Measurements from ENCODE around the gene RBM4B. TPM values are rescaled to one million over a fixed set of nuclear protein-coding genes. Genes with fewer than 3 reads are reported as not detected.
A peak's percentile ranks its signal among the peaks of the same experiment; 100 is the strongest.

RBM4B gene
- total and polyA plus RNA-seq, 2 donors = 17.9 to 18.2 TPM

DNA sequence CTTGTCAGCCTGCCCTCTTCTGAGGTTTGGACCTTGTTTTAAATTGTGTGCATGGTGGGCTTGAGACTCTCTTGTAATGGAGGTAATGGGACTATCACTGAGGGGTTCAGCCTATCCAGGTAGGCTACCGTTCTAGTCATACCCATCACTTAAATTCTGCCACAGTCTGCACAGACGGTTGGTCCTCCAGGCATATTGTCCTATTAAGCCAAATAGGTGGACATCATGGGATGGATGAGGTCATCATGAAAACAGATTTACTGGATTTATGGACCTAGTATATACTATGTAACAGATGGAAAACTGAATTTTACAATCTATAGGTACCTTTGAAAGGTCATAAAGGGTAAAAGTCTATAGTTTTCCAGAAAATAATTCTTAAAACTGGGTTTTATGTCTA lies 48.3 kb downstream of the RBM4B start:
- H3K36me3 ChIP-seq (ENCODE audit: control insufficient read depth in 2 of 2, insufficient read depth in 2 of 2, low read length in 1 of 2) = peaks cover 65 to 89% of the 10 kb centered on the region in 2 donors
- no peak overlapping the region for H3K4me3 ChIP-seq (ENCODE audit: low read length in 2 of 2)
- H3K4me1 ChIP-seq (ENCODE audit: control insufficient read depth in 2 of 2, insufficient read depth in 2 of 2, low read length in 2 of 2) = no peaks in the 10 kb centered on the region
- H3K27me3 ChIP-seq (ENCODE audit: control insufficient read depth in 2 of 2, insufficient read depth in 1 of 2, low read length in 1 of 2) = no peaks in the 10 kb centered on the region
- no peak for DNase-seq (ENCODE audit: low read depth in 6 of 9, low spot score in 9 of 9)
- WGBS = 100% methylated on average over 2 of the region's 2 CpGs
- H3K9me3 ChIP-seq (ENCODE audit: control insufficient read depth in 2 of 2, insufficient read depth in 1 of 2, low read length in 1 of 2) = no peaks in the 10 kb centered on the region
- no peak overlapping the region for H3K27ac ChIP-seq (ENCODE audit: low read depth in 1 of 2, low read length in 1 of 2)

DNA sequence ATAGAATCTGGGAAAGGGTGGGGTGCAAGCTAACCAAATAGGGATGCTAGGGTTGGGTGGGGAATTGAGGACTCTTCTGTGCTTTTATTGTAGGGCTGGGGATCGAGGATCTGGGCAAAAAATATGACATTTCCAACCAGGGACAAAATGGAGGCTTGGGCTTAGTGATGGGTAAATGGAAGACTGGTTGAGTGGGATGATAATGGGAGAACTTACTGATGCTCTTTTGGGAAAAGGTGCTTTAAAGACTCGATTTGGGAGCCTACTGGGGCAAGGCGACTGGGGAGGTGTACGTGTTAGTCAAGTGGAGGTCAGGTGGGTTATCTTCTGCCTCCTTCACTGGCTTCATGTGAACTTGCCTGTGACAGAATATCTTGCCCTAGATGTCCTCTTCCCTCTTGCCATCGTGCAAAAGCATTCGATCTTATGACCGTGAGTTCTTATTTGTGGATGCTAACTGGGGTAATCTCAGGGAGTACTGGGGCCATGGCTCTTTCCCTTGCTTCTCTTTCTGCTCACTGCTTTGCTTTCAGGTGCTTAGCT lies 49.6 kb downstream of the RBM4B start:
- no peak for DNase-seq (ENCODE audit: low read depth in 6 of 9, low spot score in 9 of 9)
- Histone ChIP-seq H3K4me3 (ENCODE audit: low read length in 2 of 2) (no peak overlapping the region), H3K4me1 (ENCODE audit: control insufficient read depth in 2 of 2, insufficient read depth in 2 of 2, low read length in 2 of 2) (no peaks in the 10 kb centered on the region), H3K36me3 (ENCODE audit: control insufficient read depth in 2 of 2, insufficient read depth in 2 of 2, low read length in 1 of 2) (peaks cover 73 to 90% of the 10 kb centered on the region in 2 donors), H3K9me3 (ENCODE audit: control insufficient read depth in 2 of 2, insufficient read depth in 1 of 2, low read length in 1 of 2) (no peaks in the 10 kb centered on the region), H3K27me3 (ENCODE audit: control insufficient read depth in 2 of 2, insufficient read depth in 1 of 2, low read length in 1 of 2) (no peaks in the 10 kb centered on the region), H3K27ac (ENCODE audit: low read depth in 1 of 2, low read length in 1 of 2) (no peak overlapping the region)
- 98% methylated on average over 7 of the region's 7 CpGs for WGBS

DNA sequence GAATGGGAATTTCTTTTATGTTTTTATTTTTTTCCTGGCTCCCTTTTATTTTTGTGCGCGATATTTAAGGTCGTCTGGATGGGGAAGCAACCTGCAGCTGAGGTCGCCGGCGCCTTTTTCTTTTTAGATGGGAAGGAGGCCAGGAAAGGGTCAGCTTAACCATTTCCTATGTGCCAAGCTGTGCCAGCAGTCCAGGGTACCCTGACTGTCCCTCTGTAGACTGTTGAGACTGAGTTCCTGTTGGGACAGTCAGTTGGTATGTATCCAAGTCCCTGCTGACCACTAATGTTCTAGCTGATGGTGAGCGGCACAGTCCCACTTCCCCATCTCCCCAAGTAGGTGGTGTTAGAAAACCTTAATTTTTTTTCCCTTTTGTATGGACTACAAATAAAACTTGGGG lies 50.8 kb downstream of the RBM4B start:
- H3K4me1 ChIP-seq (ENCODE audit: control insufficient read depth in 2 of 2, insufficient read depth in 2 of 2, low read length in 2 of 2) = no peaks in the 10 kb centered on the region
- no peak overlapping the region for H3K4me3 ChIP-seq (ENCODE audit: low read length in 2 of 2)
- 95% methylated on average over 7 of the region's 7 CpGs for WGBS
- H3K27me3 ChIP-seq (ENCODE audit: control insufficient read depth in 2 of 2, insufficient read depth in 1 of 2, low read length in 1 of 2) = no peaks in the 10 kb centered on the region
- H3K27ac ChIP-seq (ENCODE audit: low read depth in 1 of 2, low read length in 1 of 2) = no peak overlapping the region
- no peaks in the 10 kb centered on the region for H3K9me3 ChIP-seq (ENCODE audit: control insufficient read depth in 2 of 2, insufficient read depth in 1 of 2, low read length in 1 of 2)
- H3K36me3 ChIP-seq (ENCODE audit: control insufficient read depth in 2 of 2, insufficient read depth in 2 of 2, low read length in 1 of 2) = peaks cover 80 to 91% of the 10 kb centered on the region in 2 donors
- DNase-seq (ENCODE audit: low read depth in 6 of 9, low spot score in 9 of 9) = no peak

DNA sequence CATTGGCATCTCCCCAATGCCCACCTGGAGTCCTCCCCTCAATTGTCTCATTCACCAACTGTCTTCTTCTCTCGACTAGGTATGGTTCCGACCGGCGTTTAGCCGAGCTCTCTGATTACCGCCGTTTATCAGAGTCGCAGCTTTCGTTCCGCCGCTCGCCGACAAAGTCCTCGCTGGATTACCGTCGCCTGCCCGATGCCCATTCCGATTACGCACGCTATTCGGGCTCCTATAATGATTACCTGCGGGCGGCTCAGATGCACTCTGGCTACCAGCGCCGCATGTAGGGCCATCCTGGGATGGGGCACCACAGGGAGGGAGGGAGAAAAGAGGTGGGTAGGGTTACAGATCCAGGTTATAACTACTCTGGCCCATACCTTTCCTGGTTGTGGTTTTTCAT lies 51.3 kb downstream of the RBM4B start:
- Histone ChIP-seq H3K36me3 (ENCODE audit: control insufficient read depth in 2 of 2, insufficient read depth in 2 of 2, low read length in 1 of 2) (peaks cover 80 to 94% of the 10 kb centered on the region in 2 donors), H3K4me1 (ENCODE audit: control insufficient read depth in 2 of 2, insufficient read depth in 2 of 2, low read length in 2 of 2) (peaks cover 0 to 1% of the 10 kb centered on the region in 2 donors), H3K27ac (ENCODE audit: low read depth in 1 of 2, low read length in 1 of 2) (no peak overlapping the region), H3K4me3 (ENCODE audit: low read length in 2 of 2) (no peak overlapping the region), H3K9me3 (ENCODE audit: control insufficient read depth in 2 of 2, insufficient read depth in 1 of 2, low read length in 1 of 2) (no peaks in the 10 kb centered on the region), H3K27me3 (ENCODE audit: control insufficient read depth in 2 of 2, insufficient read depth in 1 of 2, low read length in 1 of 2) (no peaks in the 10 kb centered on the region)
- 98% methylated on average over 25 of the region's 25 CpGs for WGBS
- no peak for DNase-seq (ENCODE audit: low read depth in 6 of 9, low spot score in 9 of 9)

DNA sequence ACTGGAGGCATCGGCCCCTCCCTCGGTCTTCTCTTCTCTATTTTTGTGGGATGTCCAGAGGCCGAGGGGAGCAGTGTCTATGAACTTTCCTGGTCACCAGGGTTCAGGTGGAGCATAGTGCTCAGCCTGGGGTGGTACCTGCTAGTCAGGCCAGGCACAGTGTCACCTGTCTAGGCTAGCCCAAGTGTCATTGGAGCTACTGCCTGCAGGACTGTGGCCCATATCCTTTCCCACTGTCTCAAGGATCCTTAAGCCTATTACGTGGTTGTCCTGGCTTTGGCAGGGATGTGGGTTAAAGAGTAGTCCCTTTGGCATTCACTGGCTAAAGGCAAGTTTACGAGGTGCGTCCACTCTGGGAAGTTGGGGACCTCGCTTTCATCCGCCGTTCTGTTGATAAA lies 51.9 kb downstream of the RBM4B start:
- Histone ChIP-seq H3K9me3 (ENCODE audit: control insufficient read depth in 2 of 2, insufficient read depth in 1 of 2, low read length in 1 of 2) (no peaks in the 10 kb centered on the region), H3K36me3 (ENCODE audit: control insufficient read depth in 2 of 2, insufficient read depth in 2 of 2, low read length in 1 of 2) (peaks cover 80 to 99% of the 10 kb centered on the region in 2 donors), H3K27me3 (ENCODE audit: control insufficient read depth in 2 of 2, insufficient read depth in 1 of 2, low read length in 1 of 2) (no peaks in the 10 kb centered on the region), H3K4me1 (ENCODE audit: control insufficient read depth in 2 of 2, insufficient read depth in 2 of 2, low read length in 2 of 2) (peaks cover 3 to 4% of the 10 kb centered on the region in 2 donors), H3K4me3 (ENCODE audit: low read length in 2 of 2) (no peak overlapping the region), H3K27ac (ENCODE audit: low read depth in 1 of 2, low read length in 1 of 2) (no peak overlapping the region)
- DNase-seq (ENCODE audit: low read depth in 6 of 9, low spot score in 9 of 9) = no peak
- WGBS = 97% methylated on average over 9 of the region's 9 CpGs

DNA sequence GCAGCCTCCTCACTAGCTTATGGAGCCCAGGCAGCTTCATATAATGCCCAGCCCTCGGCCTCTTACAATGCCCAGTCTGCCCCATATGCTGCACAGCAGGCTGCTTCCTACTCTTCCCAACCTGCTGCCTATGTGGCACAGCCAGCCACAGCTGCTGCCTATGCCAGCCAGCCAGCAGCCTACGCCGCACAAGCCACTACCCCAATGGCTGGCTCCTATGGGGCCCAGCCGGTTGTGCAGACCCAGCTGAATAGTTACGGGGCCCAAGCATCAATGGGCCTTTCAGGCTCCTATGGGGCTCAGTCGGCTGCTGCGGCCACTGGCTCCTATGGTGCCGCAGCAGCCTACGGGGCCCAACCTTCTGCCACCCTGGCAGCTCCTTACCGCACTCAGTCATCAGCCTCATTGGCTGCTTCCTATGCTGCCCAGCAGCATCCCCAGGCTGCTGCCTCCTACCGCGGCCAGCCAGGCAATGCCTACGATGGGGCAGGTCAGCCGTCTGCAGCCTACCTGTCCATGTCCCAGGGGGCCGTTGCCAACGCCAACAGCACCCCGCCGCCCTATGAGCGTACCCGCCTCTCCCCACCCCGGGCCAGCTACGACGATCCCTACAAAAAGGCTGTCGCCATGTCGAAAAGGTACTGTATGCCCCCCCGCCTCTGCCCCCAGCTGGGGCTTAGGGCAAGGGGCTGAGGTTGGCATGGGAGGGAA lies 52.5 kb downstream of the RBM4B start:
- Histone ChIP-seq H3K27ac (ENCODE audit: low read depth in 1 of 2, low read length in 1 of 2) (no peak overlapping the region), H3K4me3 (ENCODE audit: low read length in 2 of 2) (no peak overlapping the region), H3K9me3 (ENCODE audit: control insufficient read depth in 2 of 2, insufficient read depth in 1 of 2, low read length in 1 of 2) (no peaks in the 10 kb centered on the region), H3K4me1 (ENCODE audit: control insufficient read depth in 2 of 2, insufficient read depth in 2 of 2, low read length in 2 of 2) (peaks cover 6 to 9% of the 10 kb centered on the region in 2 donors), H3K27me3 (ENCODE audit: control insufficient read depth in 2 of 2, insufficient read depth in 1 of 2, low read length in 1 of 2) (no peaks in the 10 kb centered on the region), H3K36me3 (ENCODE audit: control insufficient read depth in 2 of 2, insufficient read depth in 2 of 2, low read length in 1 of 2) (peaks cover 78 to 98% of the 10 kb centered on the region in 2 donors)
- 99% methylated on average over 26 of the region's 26 CpGs for WGBS
- no peak for DNase-seq (ENCODE audit: low read depth in 6 of 9, low spot score in 9 of 9)

DNA sequence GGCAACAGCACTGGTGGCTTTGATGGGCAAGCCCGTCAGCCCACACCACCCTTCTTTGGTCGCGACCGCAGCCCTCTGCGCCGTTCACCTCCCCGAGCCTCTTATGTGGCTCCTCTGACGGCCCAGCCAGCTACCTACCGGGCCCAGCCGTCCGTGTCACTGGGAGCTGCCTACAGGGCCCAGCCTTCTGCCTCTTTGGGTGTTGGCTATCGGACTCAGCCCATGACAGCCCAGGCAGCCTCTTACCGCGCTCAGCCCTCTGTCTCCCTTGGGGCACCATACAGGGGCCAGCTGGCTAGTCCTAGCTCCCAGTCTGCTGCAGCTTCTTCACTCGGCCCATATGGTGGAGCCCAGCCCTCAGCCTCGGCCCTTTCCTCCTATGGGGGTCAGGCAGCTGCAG lies 53.2 kb downstream of the RBM4B start:
- DNase-seq (ENCODE audit: low read depth in 6 of 9, low spot score in 9 of 9) = no peak
- Histone ChIP-seq H3K27ac (ENCODE audit: low read depth in 1 of 2, low read length in 1 of 2) (no peak overlapping the region), H3K4me3 (ENCODE audit: low read length in 2 of 2) (no peak overlapping the region), H3K36me3 (ENCODE audit: control insufficient read depth in 2 of 2, insufficient read depth in 2 of 2, low read length in 1 of 2) (peaks cover 71 to 95% of the 10 kb centered on the region in 2 donors), H3K9me3 (ENCODE audit: control insufficient read depth in 2 of 2, insufficient read depth in 1 of 2, low read length in 1 of 2) (no peaks in the 10 kb centered on the region), H3K4me1 (ENCODE audit: control insufficient read depth in 2 of 2, insufficient read depth in 2 of 2, low read length in 2 of 2) (peaks cover 6 to 16% of the 10 kb centered on the region in 2 donors), H3K27me3 (ENCODE audit: control insufficient read depth in 2 of 2, insufficient read depth in 1 of 2, low read length in 1 of 2) (no peaks in the 10 kb centered on the region)
- 96% methylated on average over 16 of the region's 16 CpGs for WGBS

DNA sequence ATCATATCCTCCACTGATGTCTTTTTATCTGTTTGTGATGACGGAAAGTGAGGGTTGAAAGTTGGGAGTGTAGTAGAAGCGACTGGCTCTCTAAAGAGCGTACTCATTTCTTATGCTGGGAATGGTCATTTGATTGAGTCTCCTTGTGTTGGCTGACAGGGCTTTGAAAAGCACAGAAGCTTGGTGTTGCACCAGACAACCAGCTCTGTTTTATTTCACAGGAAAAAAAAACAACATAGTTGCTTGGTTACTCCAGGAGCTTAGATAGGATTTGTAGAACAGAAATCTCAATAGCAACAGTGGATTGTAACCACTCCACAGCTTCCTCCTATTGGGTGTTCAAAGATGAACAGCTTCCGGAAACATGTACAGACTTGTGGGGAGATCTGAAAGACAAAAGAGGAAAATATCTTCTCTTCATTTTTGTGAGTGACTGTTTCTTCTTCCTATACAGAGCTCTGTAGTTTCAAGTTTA lies 58.6 kb downstream of the RBM4B start:
- peak overlapping the region; percentile 82 to 96 for H3K27ac ChIP-seq (ENCODE audit: low read depth in 1 of 2, low read length in 1 of 2)
- peaks cover 17 to 49% of the 10 kb centered on the region in 2 donors for H3K36me3 ChIP-seq (ENCODE audit: control insufficient read depth in 2 of 2, insufficient read depth in 2 of 2, low read length in 1 of 2)
- peaks cover 22 to 43% of the 10 kb centered on the region in 2 donors for H3K4me1 ChIP-seq (ENCODE audit: control insufficient read depth in 2 of 2, insufficient read depth in 2 of 2, low read length in 2 of 2)
- peak in 6 of 9 donors; percentile 51 to 83 (median 56) for DNase-seq (ENCODE audit: low read depth in 6 of 9, low spot score in 9 of 9)
- WGBS = 38% methylated on average over 4 of the region's 4 CpGs
- H3K4me3 ChIP-seq (ENCODE audit: low read length in 2 of 2) = peak overlapping the region; percentile 78 to 92
- H3K27me3 ChIP-seq (ENCODE audit: control insufficient read depth in 2 of 2, insufficient read depth in 1 of 2, low read length in 1 of 2) = no peaks in the 10 kb centered on the region
- no peaks in the 10 kb centered on the region for H3K9me3 ChIP-seq (ENCODE audit: control insufficient read depth in 2 of 2, insufficient read depth in 1 of 2, low read length in 1 of 2)

DNA sequence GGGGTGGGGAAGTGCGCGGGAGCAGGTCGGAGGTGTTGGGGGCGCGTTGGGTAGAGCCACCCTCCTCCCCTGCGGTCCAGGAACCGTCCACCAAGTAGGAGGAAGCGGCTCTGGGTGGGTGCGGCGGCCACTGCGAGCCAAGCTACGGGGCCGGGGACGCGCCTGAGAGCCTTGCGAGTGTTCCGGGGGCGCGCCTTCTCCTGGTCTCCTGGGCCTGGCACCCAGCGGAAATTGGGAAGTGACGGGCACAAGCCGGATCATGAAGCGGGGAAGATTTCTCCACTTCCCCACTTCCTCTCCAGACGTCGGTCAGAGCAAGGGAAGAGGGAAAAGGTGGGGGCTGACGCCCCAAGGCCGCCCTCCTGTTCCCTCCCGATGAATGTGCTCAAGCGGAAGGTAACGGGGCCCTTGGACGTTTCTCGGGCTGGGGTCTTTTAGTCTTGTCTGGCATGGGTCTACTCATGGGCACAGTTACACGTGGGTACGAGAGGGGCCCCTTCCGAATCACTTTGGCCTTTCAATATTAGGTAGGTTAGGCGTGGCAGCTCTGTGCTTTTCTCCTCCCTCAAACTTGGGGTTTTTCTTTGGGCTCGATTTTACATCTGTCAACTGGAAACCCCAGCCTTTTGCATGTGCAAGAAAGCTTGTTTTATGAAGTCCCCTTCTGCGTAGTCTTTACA lies 60.4 kb downstream of the RBM4B start:
- Histone ChIP-seq H3K27ac (ENCODE audit: low read depth in 1 of 2, low read length in 1 of 2) (peak overlapping the region; percentile 96 to 99), H3K4me3 (ENCODE audit: low read length in 2 of 2) (peak overlapping the region; percentile 78 to 92), H3K36me3 (ENCODE audit: control insufficient read depth in 2 of 2, insufficient read depth in 2 of 2, low read length in 1 of 2) (peaks cover 2 to 31% of the 10 kb centered on the region in 2 donors), H3K27me3 (ENCODE audit: control insufficient read depth in 2 of 2, insufficient read depth in 1 of 2, low read length in 1 of 2) (no peaks in the 10 kb centered on the region), H3K9me3 (ENCODE audit: control insufficient read depth in 2 of 2, insufficient read depth in 1 of 2, low read length in 1 of 2) (no peaks in the 10 kb centered on the region), H3K4me1 (ENCODE audit: control insufficient read depth in 2 of 2, insufficient read depth in 2 of 2, low read length in 2 of 2) (peaks cover 22 to 43% of the 10 kb centered on the region in 2 donors)
- under 1% methylated on average over 38 of the region's 38 CpGs for WGBS
- DNase-seq (ENCODE audit: low read depth in 6 of 9, low spot score in 9 of 9) = no peak
